Cardiac septum (tissue), 1 donor: ENCODE results near the gene TAF13. TPM values are rescaled to one million over a fixed set of nuclear protein-coding genes. Genes with fewer than 3 reads are reported as not detected.

ENCODE experiments used
- total RNA-seq: library from RNA; stranded (reverse); fragmentation: NEBNext Ultra II Directional; extraction: Animal tissue kit (Norgen Biotek cat#: 25700); gene quantifications from one replicate; pipeline ENCODE4 v1.2.1, GENCODE V29; 2021
- donor health status: DM: no; HTN: no; CAD: no.

The TAF13 gene
- total RNA-seq, 1 donor from 2014 or later: 65.0 TPM

Other genes with a start within 250 kb of the TAF13 start
- not detected for gene AKNAD1, start 218.9 kb downstream of the TAF13 start, total RNA-seq
- 0.92 TPM for gene GPSM2, start 199.0 kb downstream of the TAF13 start, total RNA-seq
- 24.7 TPM for gene CLCC1, start 112.5 kb downstream of the TAF13 start, total RNA-seq
- 15.7 TPM for gene WDR47, start 33.9 kb downstream of the TAF13 start, total RNA-seq
- 37.4 TPM for gene TMEM167B, start 14.8 kb upstream of the TAF13 start, total RNA-seq
- 0.30 TPM for gene ELAPOR1, start 38.1 kb upstream of the TAF13 start, total RNA-seq
- 104 TPM for gene SARS1, start 137.9 kb upstream of the TAF13 start, total RNA-seq
- 7.1 TPM for gene CELSR2, start 173.5 kb upstream of the TAF13 start, total RNA-seq
- 0.59 TPM for gene PSRC1, start 207.1 kb upstream of the TAF13 start, total RNA-seq
- 1.2 TPM for gene MYBPHL, start 231.0 kb upstream of the TAF13 start, total RNA-seq